HEK293T (cell line): Measurements from ENCODE around the gene KCNIP1.
A peak's percentile ranks its signal among the peaks of the same experiment; 100 is the strongest.

ENCODE experiments used
- CTCF ChIA-PET: fragments of 350-600 bp; formaldehyde crosslinking; extraction: SDS; loops from one replicate; lab custom pipeline; 2021; ENCODE audit warnings: antibody characterized with exemption, inconsistent platforms; lab: Yijun Ruan, JAX
- POLR2A ChIA-PET: fragments of 350-600 bp; formaldehyde crosslinking; extraction: SDS; loops from one replicate; lab custom pipeline; 2020; ENCODE audit warnings: antibody characterized with exemption, inconsistent platforms; lab: Yijun Ruan, JAX
- DNase-seq: peaks from one replicate; pipeline ENCODE4 v3.0.0; 2012; ENCODE audit warnings: mixed read lengths; ENCODE audit errors: extremely low spot score
- ARNT ChIP-seq: fragments of 450-650 bp; IDR thresholded peaks from 2 replicates; pipeline ENCODE4 v1.6.1; 2017; ENCODE audit warnings: mild to moderate bottlenecking
- BHLHE40 ChIP-seq: fragments of 450-650 bp; IDR thresholded peaks from 2 replicates; pipeline ENCODE4 v1.6.1; 2016; ENCODE audit warnings: mild to moderate bottlenecking, moderate library complexity, borderline replicate concordance
- CTBP1 ChIP-seq: fragments of 450-650 bp; IDR thresholded peaks from 2 replicates; pipeline ENCODE4 v1.6.1; 2016; ENCODE audit warnings: borderline replicate concordance
- ELF4 ChIP-seq: fragments of 450-650 bp; IDR thresholded peaks from 2 replicates; pipeline ENCODE4 v1.6.1; 2017; ENCODE audit warnings: antibody characterized with exemption
- FOXA1 ChIP-seq: fragments of 450-650 bp; IDR thresholded peaks from 2 replicates; pipeline ENCODE4 v1.6.1; 2016; ENCODE audit warnings: mild to moderate bottlenecking
- FOXK2 ChIP-seq: fragments of 450-650 bp; IDR thresholded peaks from 2 replicates; pipeline ENCODE4 v1.6.1; 2016; ENCODE audit warnings: mild to moderate bottlenecking
- FOXM1 ChIP-seq: fragments of 450-650 bp; IDR thresholded peaks from 2 replicates; pipeline ENCODE4 v1.6.1; 2017; ENCODE audit warnings: mild to moderate bottlenecking, borderline replicate concordance
- HDGF ChIP-seq: fragments of 450-650 bp; IDR thresholded peaks from 2 replicates; pipeline ENCODE4 v1.6.1; 2017; ENCODE audit warnings: antibody characterized with exemption, borderline replicate concordance
- L3MBTL2 ChIP-seq: fragments of 450-650 bp; conservative IDR thresholded peaks from 2 replicates; pipeline ENCODE4 v1.6.1; 2016; ENCODE audit warnings: mild to moderate bottlenecking
- LEF1 ChIP-seq: fragments of 450-650 bp; IDR thresholded peaks from 2 replicates; pipeline ENCODE4 v1.6.1; 2017; ENCODE audit warnings: mild to moderate bottlenecking, borderline replicate concordance
- NFRKB ChIP-seq: fragments of 450-650 bp; IDR thresholded peaks from 2 replicates; pipeline ENCODE4 v1.6.1; 2016; ENCODE audit warnings: mild to moderate bottlenecking, moderate library complexity
- SP1 ChIP-seq: fragments of 450-650 bp; IDR thresholded peaks from 2 replicates; pipeline ENCODE4 v1.6.1; 2017
- SUZ12 ChIP-seq: fragments of 450-650 bp; IDR thresholded peaks from 2 replicates; pipeline ENCODE4 v1.6.1; 2016; ENCODE audit warnings: mild to moderate bottlenecking
- TARDBP ChIP-seq: fragments of 450-650 bp; IDR thresholded peaks from 2 replicates; pipeline ENCODE4 v1.6.1; 2016
- ZNF384 ChIP-seq: fragments of 450-650 bp; IDR thresholded peaks from 2 replicates; pipeline ENCODE4 v1.6.1; 2016
- TF ChIP-seq, protein P1 (sequence below): fragments of 450-650 bp; IDR thresholded peaks from 2 replicates; pipeline ENCODE4 v1.6.1; 2016

The KCNIP1 gene

DNA sequence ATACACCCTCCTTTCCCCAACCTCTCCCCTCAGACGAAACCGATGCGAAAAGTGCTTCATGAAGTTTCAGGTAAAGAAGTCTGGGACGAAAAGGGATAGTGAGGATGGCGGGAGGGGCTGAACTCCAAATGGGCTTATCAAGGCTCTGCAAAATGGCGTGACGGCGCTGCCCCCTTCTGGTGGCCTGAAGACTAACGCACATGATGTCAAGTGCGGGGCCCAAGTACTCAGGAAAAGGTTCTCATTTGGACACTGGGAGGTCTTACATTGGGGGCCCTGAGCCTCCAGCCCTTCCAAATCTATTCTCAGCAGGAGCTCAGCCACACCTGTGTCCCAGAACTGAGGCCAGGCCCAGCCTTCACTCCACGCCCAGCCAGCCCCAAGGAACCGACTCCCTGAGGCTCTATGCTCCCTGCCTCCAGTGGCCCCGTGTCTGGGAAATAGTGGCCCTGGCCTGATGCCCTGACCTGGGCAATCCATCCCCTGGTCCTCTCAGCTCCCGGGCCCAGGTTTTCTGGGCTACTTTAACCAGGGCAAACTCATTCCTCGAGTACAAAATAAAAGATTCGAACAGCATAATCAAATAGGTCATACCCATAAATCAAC, 119.9 kb downstream of the KCNIP1 start:
- ChIA-PET POLR2A (no interaction called here), CTCF (interaction anchor here (1.3 to 3.3 kb wide), 3 partner anchors 9 to 201 kb away, joined by 5 to 22 read pairs (median 6); no protein-coding TSS in a partner anchor)
- TF ChIP-seq HDGF, result no peak
- no peak for TF ChIP-seq ZNF384
- TF ChIP-seq CTBP1, result no peak
- TF ChIP-seq TARDBP, result no peak
- no peak for TF ChIP-seq BHLHE40
- TF ChIP-seq L3MBTL2, result no peak
- TF ChIP-seq SUZ12, result no peak
- TF ChIP-seq ELF4, result no peak
- TF ChIP-seq FOXK2, result no peak
- TF ChIP-seq ARNT, result no peak
- no peak for TF ChIP-seq FOXA1
- TF ChIP-seq NFRKB, result no peak
- no peak for TF ChIP-seq LEF1
- no peak for TF ChIP-seq FOXM1
- DNase-seq, result peak; percentile 78

DNA sequence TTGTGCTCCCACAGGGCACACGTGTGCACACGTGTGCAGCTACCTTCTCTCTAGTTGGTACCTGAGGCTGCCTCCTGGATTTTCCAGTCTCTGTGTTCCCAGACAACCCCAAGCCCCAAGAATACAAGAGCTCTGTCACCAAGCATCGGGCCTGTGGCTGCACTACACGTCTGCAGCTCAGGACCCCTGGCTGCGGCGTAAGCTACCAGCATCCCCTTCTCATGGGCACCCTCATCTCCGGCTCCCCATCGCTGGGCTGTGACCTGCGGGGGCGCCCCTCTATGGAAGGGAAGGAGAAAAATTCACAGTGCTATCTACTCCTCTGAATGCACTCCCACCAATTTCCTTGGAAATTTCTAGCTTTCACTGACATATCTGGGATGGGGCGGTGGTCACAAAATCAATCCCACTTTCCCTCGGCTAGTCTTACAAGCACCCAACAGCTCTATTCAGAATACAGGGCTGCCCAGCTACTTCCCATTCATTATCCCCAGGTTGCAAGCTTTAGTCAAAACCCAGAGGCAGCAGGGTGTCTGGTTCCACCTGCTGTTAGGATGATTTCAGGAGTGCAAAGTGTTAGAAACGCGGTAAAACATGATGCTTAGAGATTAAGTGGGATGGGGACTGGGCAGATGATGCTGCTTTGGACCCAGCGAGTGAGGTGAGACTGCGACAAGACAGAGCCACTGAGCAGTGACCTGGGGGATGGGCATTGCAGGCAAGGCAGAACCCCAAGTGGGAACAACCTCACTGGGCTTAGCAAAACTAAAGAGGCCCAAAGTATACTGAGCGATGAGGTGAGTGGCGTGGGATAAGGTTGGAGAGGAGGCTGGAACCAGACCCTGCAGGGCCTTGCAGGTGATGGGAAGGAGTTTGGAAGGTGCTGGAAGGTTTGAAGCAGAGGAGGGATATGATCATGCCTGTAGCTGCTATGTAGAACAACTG, 121.7 kb downstream of the KCNIP1 start:
- TF ChIP-seq SP1 (no peak), FOXM1 (no peak), FOXA1 (no peak), CTBP1 (no peak), LEF1 (no peak), ELF4 (no peak), ZNF384 (no peak), ARNT (no peak), FOXK2 (no peak), TARDBP (no peak), SUZ12 (no peak), BHLHE40 (no peak), HDGF (no peak), L3MBTL2 (no peak), NFRKB (no peak)
- TF ChIP-seq, protein P1, sequence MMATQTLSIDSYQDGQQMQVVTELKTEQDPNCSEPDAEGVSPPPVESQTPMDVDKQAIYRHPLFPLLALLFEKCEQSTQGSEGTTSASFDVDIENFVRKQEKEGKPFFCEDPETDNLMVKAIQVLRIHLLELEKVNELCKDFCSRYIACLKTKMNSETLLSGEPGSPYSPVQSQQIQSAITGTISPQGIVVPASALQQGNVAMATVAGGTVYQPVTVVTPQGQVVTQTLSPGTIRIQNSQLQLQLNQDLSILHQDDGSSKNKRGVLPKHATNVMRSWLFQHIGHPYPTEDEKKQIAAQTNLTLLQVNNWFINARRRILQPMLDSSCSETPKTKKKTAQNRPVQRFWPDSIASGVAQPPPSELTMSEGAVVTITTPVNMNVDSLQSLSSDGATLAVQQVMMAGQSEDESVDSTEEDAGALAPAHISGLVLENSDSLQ, result no peak
- ChIA-PET CTCF (interaction anchor here (0.5 to 3.3 kb wide), 7 partner anchors 7 to 198 kb away, joined by 3 to 22 read pairs (median 4); no protein-coding TSS in a partner anchor), POLR2A (interaction anchor here (1.3 kb wide), 1 partner anchor 8 kb away, joined by 3 read pairs; no protein-coding TSS in a partner anchor)
- DNase-seq, result no peak

DNA sequence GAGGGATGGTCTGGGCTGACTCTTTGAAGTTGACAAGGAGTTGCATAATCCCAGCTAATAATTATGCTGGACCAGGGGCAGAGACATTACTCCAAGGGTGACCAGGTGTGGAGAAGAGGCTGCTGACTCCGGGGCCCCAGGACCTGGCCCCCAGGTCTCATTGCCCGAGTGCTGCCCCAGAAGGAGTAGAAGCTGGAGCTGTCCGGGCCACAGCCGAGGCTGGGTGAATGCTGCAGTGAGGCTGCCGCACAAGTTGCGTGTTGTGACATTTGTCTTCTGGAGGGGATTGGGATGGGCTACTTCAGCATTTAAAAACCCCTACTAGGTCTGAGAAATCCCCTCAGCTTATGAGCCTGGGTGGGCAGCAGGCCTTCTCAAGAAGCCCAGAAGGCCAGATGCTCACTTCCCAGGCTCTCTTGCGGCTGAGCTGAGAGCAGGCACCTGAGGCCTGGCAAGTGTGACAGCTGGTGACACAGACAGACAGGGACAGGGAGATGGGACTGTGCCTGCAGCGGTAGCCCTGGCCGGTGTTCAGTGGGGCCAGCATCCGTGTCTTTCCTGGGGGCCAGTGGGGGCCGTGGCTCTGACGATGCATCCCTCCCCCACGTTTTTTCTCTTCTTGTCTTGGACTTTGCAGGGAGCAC, 122.8 kb downstream of the KCNIP1 start:
- DNase-seq, result no peak
- ChIA-PET CTCF (interaction anchor here (0.6 to 1.6 kb wide), 4 partner anchors 24 to 199 kb away, joined by 3 to 7 read pairs (median 4); no protein-coding TSS in a partner anchor), POLR2A (no interaction called here)
- TF ChIP-seq SP1 (no peak), ZNF384 (no peak), LEF1 (no peak), TARDBP (no peak), ELF4 (no peak), HDGF (no peak), FOXK2 (no peak), NFRKB (no peak), ARNT (no peak), BHLHE40 (no peak), L3MBTL2 (no peak)

DNA sequence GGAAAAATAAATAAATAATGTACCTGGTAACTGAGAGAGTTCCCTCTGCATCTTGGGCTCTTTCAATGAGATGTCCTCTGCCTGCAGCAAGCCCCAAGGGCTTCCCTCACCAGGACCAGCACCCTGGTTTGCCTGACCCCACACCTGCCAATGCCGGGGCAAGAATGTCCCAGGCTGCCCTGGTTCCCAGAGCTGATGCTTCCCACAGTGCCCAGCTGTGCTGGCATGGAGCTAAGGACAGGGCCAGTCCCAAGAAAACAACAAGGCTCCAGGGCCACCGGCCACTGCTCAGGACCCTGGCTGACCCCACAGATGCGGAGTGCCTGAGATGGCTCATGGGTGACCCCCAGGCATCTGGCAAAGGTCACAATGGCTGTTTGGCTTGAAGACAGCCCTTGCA, 123.5 kb downstream of the KCNIP1 start:
- ChIA-PET POLR2A (no interaction called here), CTCF (interaction anchor here (0.6 kb wide), 1 partner anchor 129 kb away, joined by 7 read pairs; no protein-coding TSS in a partner anchor)
- no peak for TF ChIP-seq L3MBTL2
- TF ChIP-seq SUZ12, result no peak
- no peak for TF ChIP-seq FOXA1
- no peak for TF ChIP-seq NFRKB
- no peak for TF ChIP-seq TARDBP
- no peak for TF ChIP-seq SP1
- TF ChIP-seq ARNT, result no peak
- no peak for TF ChIP-seq FOXK2
- TF ChIP-seq LEF1, result no peak
- no peak for TF ChIP-seq HDGF
- TF ChIP-seq ELF4, result no peak
- no peak for TF ChIP-seq BHLHE40
- TF ChIP-seq FOXM1, result no peak
- no peak for DNase-seq

DNA sequence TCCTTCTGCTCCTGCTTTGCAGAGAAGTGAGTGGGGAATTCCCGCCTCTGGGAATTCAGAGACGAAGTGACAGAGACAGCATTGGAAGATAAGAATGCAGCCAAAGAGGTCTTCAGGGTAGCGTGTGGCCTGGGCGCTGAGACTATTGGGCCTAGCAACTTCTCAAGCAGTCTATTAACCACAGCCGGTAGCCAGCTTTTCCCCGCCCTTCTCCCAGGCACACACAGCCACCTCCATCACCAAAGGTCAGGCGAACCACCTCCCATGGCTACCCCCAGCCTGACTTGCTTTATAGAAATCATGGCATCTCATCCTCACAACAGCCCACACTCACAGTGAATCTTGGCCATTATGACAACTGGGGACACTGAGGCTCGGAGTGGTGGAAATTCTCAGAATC, 124.2 kb downstream of the KCNIP1 start:
- TF ChIP-seq CTBP1, result no peak
- TF ChIP-seq SUZ12, result no peak
- TF ChIP-seq LEF1, result no peak
- no peak for TF ChIP-seq HDGF
- TF ChIP-seq ARNT, result no peak
- ChIA-PET CTCF (no interaction called here), POLR2A (no interaction called here)
- no peak for DNase-seq
